H1 (cell line): ENCODE results near the gene MEGF11. TPM values are rescaled to one million over a fixed set of nuclear protein-coding genes. Genes with fewer than 3 reads are reported as not detected.

Experiments
- CTCF ChIA-PET: fragments of 300-600 bp; sonication (Branson Sonifier 250); formaldehyde crosslinking; loops from one replicate; lab custom pipeline; 2021; ENCODE audit not compliant: partially characterized antibody; lab: Charles Lee
- POLR2A ChIA-PET: fragments of 300-600 bp; sonication (Branson Sonifier 250); formaldehyde crosslinking; loops from one replicate; lab custom pipeline; 2021; ENCODE audit warnings: inconsistent platforms; ENCODE audit not compliant: partially characterized antibody; lab: Charles Lee
- DNase-seq, 2 experiments: peaks; one replicate each; pipeline versions ENCODE4 v3.0.0 to v3.0.0-alpha.2; 2010 to 2022; ENCODE audit warnings: low spot score in 2 of 2, low read depth in 1 of 2, mixed read lengths in 1 of 2
- FAIRE-seq: peaks from 2 replicates; lab custom pipeline; 2011; peaks lifted over from hg19 to GRCh38; lab: Jason Lieb, UNC
- H2AFZ ChIP-seq: 2 replicates; pipeline ENCODE4 v1.8.1; 2012; ENCODE audit warnings: low read length, inconsistent platforms
- H2AK5ac ChIP-seq: 2 replicates; pipeline ENCODE4 v1.6.1; 2013; ENCODE audit warnings: low read depth, low read length
- H2BK120ac ChIP-seq: replicated peaks from 2 replicates; pipeline ENCODE3; 2013; ENCODE audit warnings: low read depth, low read length, inconsistent platforms
- H2BK12ac ChIP-seq: 2 replicates; pipeline ENCODE4 v1.6.1; 2013; ENCODE audit warnings: low read depth, low read length
- H2BK15ac ChIP-seq: 2 replicates; pipeline ENCODE4 v1.6.1; 2013; ENCODE audit warnings: low read length
- H2BK20ac ChIP-seq: 2 replicates; pipeline ENCODE4 v1.6.1; 2013; ENCODE audit warnings: low read length
- H2BK5ac ChIP-seq: 2 replicates; pipeline ENCODE4 v1.6.1; 2013; ENCODE audit warnings: low read depth, low read length
- H3K14ac ChIP-seq: 2 replicates; pipeline ENCODE4 v1.6.1; 2013; ENCODE audit warnings: inconsistent platforms; ENCODE audit not compliant: insufficient read length
- H3K18ac ChIP-seq: 2 replicates; pipeline ENCODE4 v1.6.1; 2013; ENCODE audit warnings: low read length; ENCODE audit errors: extremely low read depth
- H3K23ac ChIP-seq: 2 replicates; pipeline ENCODE4 v1.6.1; 2013; ENCODE audit warnings: inconsistent platforms; ENCODE audit not compliant: insufficient read length
- H3K23me2 ChIP-seq: 2 replicates; pipeline ENCODE4 v1.6.1; 2013; ENCODE audit warnings: low read depth, low read length
- H3K27ac ChIP-seq: 2 replicates; pipeline ENCODE4 v1.6.1; 2011; ENCODE audit warnings: low read depth, low read length, inconsistent platforms
- H3K27me3 ChIP-seq, 4 experiments: replicated peaks in 1 of 4; 1 replicate in 1 of 4; 2 replicates in 3 of 4; pipeline versions ENCODE4 v1.6.1 to v1.8.1; 2011 to 2013; ENCODE audit warnings: low read length in 3 of 4, mild to moderate bottlenecking in 3 of 4, inconsistent platforms in 2 of 4, mixed read lengths in 2 of 4, moderate library complexity in 1 of 4; ENCODE audit not compliant: control insufficient read depth in 3 of 4, insufficient read depth in 3 of 4; ENCODE audit errors: extremely low read depth in 1 of 4
- H3K36me3 ChIP-seq, 4 experiments: 2 replicates each; pipeline versions ENCODE4 v1.6.1 to v1.8.1; 2011 to 2013; ENCODE audit warnings: mild to moderate bottlenecking in 4 of 4, low read length in 3 of 4, moderate library complexity in 2 of 4, control low read depth in 1 of 4, inconsistent platforms in 1 of 4; ENCODE audit not compliant: insufficient read depth in 4 of 4, control insufficient read depth in 2 of 4
- H3K4ac ChIP-seq: replicated peaks from 2 replicates; pipeline ENCODE3; 2013; ENCODE audit warnings: low read length, low read depth, mixed read lengths, inconsistent platforms; ENCODE audit not compliant: insufficient read length
- H3K4me1 ChIP-seq, 4 experiments: replicated peaks in 1 of 4; 1 replicate in 1 of 4; 2 replicates in 3 of 4; pipeline versions ENCODE4 v1.6.1 to v1.8.1; 2011 to 2013; ENCODE audit warnings: low read length in 3 of 4, inconsistent platforms in 2 of 4, mixed read lengths in 1 of 4; ENCODE audit not compliant: insufficient read depth in 4 of 4, control insufficient read depth in 3 of 4
- H3K4me2 ChIP-seq, 2 experiments: 2 replicates each; pipeline versions ENCODE4 v1.6.1 to v1.8.1; 2011 to 2013; ENCODE audit warnings: low read depth in 2 of 2, low read length in 2 of 2, control low read depth in 1 of 2, inconsistent platforms in 1 of 2, mild to moderate bottlenecking in 1 of 2; ENCODE audit not compliant: insufficient read depth in 1 of 2
- H3K4me3 ChIP-seq, 4 experiments: fragments of 200-600, 300-600 bp in 1 of 4; sonication (generic), shearing (Covaris generic), sonication (Bioruptor Twin) in 1 of 4; 2 replicates each; pipeline versions ENCODE4 v1.5.1 to v1.8.1; 2011 to 2016; ENCODE audit warnings: low read length in 4 of 4, low read depth in 3 of 4, control low read depth in 2 of 4, inconsistent platforms in 2 of 4, mild to moderate bottlenecking in 2 of 4, mixed read lengths in 1 of 4, moderate library complexity in 1 of 4; ENCODE audit not compliant: insufficient read depth in 2 of 4; ENCODE audit errors: extremely low read depth in 1 of 4
- H3K56ac ChIP-seq: replicated peaks from 2 replicates; pipeline ENCODE3; 2013; ENCODE audit warnings: low read depth, mild to moderate bottlenecking, mixed read lengths, low read length, inconsistent platforms; ENCODE audit not compliant: insufficient read length
- H3K79me1 ChIP-seq: 2 replicates; pipeline ENCODE4 v1.6.1; 2013; ENCODE audit warnings: low read depth, low read length, control low read depth
- H3K79me2 ChIP-seq, 2 experiments: 2 replicates each; pipeline versions ENCODE4 v1.6.1 to v1.8.1; 2012 to 2013; ENCODE audit warnings: low read length in 2 of 2, mild to moderate bottlenecking in 2 of 2, inconsistent platforms in 1 of 2; ENCODE audit not compliant: insufficient read depth in 2 of 2, control insufficient read depth in 1 of 2
- H3K9ac ChIP-seq, 4 experiments: replicated peaks in 1 of 4; 1 replicate in 1 of 4; 2 replicates in 3 of 4; pipeline versions ENCODE4 v1.6.1 to v1.8.1; 2011 to 2013; ENCODE audit warnings: low read depth in 3 of 4, low read length in 3 of 4, control low read depth in 2 of 4, mild to moderate bottlenecking in 2 of 4, moderate library complexity in 2 of 4, inconsistent platforms in 1 of 4; ENCODE audit errors: extremely low read depth in 1 of 4
- H3K9me3 ChIP-seq, 2 experiments: 2 replicates each; pipeline versions ENCODE4 v1.6.1 to v1.8.1; 2012 to 2013; ENCODE audit warnings: mild to moderate bottlenecking in 2 of 2, moderate library complexity in 2 of 2, control low read depth in 1 of 2, inconsistent platforms in 1 of 2, low read depth in 1 of 2, low read length in 1 of 2, mixed read lengths in 1 of 2; ENCODE audit not compliant: insufficient read depth in 2 of 2
- H4K20me1 ChIP-seq, 2 experiments: replicated peaks in 1 of 2; 2 replicates each; pipeline versions ENCODE3 to v1.8.1; 2011 to 2013; ENCODE audit warnings: inconsistent platforms in 2 of 2, low read length in 2 of 2, mild to moderate bottlenecking in 1 of 2; ENCODE audit not compliant: insufficient read depth in 2 of 2, control insufficient read depth in 1 of 2
- H4K5ac ChIP-seq: 2 replicates; pipeline ENCODE4 v1.6.1; 2013; ENCODE audit warnings: low read length, low read depth, mixed read lengths, inconsistent platforms; ENCODE audit not compliant: insufficient read length
- H4K8ac ChIP-seq: 2 replicates; pipeline ENCODE4 v1.8.0; 2013; ENCODE audit warnings: mild to moderate bottlenecking, moderate library complexity, low read length, inconsistent platforms; ENCODE audit not compliant: insufficient read depth; ENCODE audit errors: extremely low read depth
- H4K91ac ChIP-seq: replicated peaks from 2 replicates; pipeline ENCODE3; 2013; ENCODE audit warnings: low read length, mixed read lengths, inconsistent platforms; ENCODE audit not compliant: insufficient read length
- ASH2L ChIP-seq: fragments of 200-600, 300-600 bp; sonication (generic); IDR thresholded peaks from one replicate; pipeline ENCODE4 v1.7.1; 2017; ENCODE audit warnings: low read length
- CHD2 ChIP-seq: IDR thresholded peaks from 2 replicates; pipeline ENCODE4 v1.6.1; 2012; ENCODE audit warnings: low read length, improper control_type of control experiment
- CTCF ChIP-seq, 3 experiments: IDR thresholded peaks; 1 replicate in 2 of 3; 2 replicates in 1 of 3; pipeline versions ENCODE4 v1.5.1 to v1.6.1; 2011; ENCODE audit warnings: low read length in 3 of 3, mild to moderate bottlenecking in 3 of 3, inconsistent platforms in 2 of 3, low read depth in 1 of 3, moderate library complexity in 1 of 3; ENCODE audit not compliant: insufficient read depth in 1 of 3; ENCODE audit errors: control extremely low read depth in 1 of 3
- KDM1A ChIP-seq: fragments of 200-600, 300-600 bp; sonication (generic); IDR thresholded peaks from 2 replicates; pipeline ENCODE4 v1.7.1; 2016; ENCODE audit warnings: mild to moderate bottlenecking, low read length, borderline replicate concordance
- POU5F1 ChIP-seq: IDR thresholded peaks from 2 replicates; pipeline ENCODE4 v1.6.1; 2011; ENCODE audit warnings: low read depth, mild to moderate bottlenecking, low read length, moderate library complexity
- SP2 ChIP-seq: IDR thresholded peaks from 2 replicates; pipeline ENCODE4 v1.6.1; 2012; ENCODE audit warnings: mild to moderate bottlenecking, low read length, inconsistent platforms
- TEAD4 ChIP-seq: IDR thresholded peaks from 2 replicates; pipeline ENCODE4 v1.6.1; 2012; ENCODE audit warnings: low read depth, low read length, inconsistent platforms, mixed read lengths
- ZNF274 ChIP-seq: IDR thresholded peaks from 2 replicates; pipeline ENCODE4 v1.7.0; 2012; ENCODE audit warnings: low read length, borderline replicate concordance; ENCODE audit errors: extremely low read depth
- WGBS, 2 experiments: shearing (Covaris generic) in 1 of 2; methylation state at CpG; one replicate each; pipeline versions ENCODE4 v1.1.6 to v1.1.7; 2013 to 2015; ENCODE audit warnings: low lambda C conversion rate in 2 of 2, mixed read lengths in 2 of 2, inconsistent platforms in 1 of 2, low coverage in 1 of 2, missing lambda C conversion rate in 1 of 2; ENCODE audit not compliant: insufficient replicate concordance in 2 of 2, insufficient coverage in 1 of 2, insufficient read length in 1 of 2; ENCODE audit errors: extremely low coverage in 1 of 2, missing lambda C conversion rate in 1 of 2; 5-methylcytosine and 5-hydroxymethylcytosine counted together
- polyA plus RNA-seq, 7 experiments: library from polyadenylated mRNA; depleted of rRNA in 3 of 7; stranded (reverse) in 5 of 7; unstranded in 2 of 7; fragments of >200 nt in 5 of 7; fragments of 200-250 nt in 2 of 7; gene quantifications; 1 replicate in 5 of 7; 2 replicates in 1 of 7; 4 replicates in 1 of 7; pipeline versions ENCODE4 v1.2.1 to v1.2.3, GENCODE V29; 2011 to 2013; ENCODE audit warnings: missing spikeins in 2 of 7, mixed read lengths in 2 of 7
- total RNA-seq: library from RNA; stranded (reverse); fragmentation: NEBNext Ultra II Directional; extraction: Animal tissue kit (Norgen Biotek cat#: 25700); gene quantifications from 2 replicates; pipeline ENCODE4 v1.2.1, GENCODE V29; 2021

MEGF11 gene
- total and polyA plus RNA-seq, 2 of the 8 experiments (the other 6 are each of a cell fraction or from before 2014, with no cell fraction given), result 4.4 to 4.8 TPM

DNA sequence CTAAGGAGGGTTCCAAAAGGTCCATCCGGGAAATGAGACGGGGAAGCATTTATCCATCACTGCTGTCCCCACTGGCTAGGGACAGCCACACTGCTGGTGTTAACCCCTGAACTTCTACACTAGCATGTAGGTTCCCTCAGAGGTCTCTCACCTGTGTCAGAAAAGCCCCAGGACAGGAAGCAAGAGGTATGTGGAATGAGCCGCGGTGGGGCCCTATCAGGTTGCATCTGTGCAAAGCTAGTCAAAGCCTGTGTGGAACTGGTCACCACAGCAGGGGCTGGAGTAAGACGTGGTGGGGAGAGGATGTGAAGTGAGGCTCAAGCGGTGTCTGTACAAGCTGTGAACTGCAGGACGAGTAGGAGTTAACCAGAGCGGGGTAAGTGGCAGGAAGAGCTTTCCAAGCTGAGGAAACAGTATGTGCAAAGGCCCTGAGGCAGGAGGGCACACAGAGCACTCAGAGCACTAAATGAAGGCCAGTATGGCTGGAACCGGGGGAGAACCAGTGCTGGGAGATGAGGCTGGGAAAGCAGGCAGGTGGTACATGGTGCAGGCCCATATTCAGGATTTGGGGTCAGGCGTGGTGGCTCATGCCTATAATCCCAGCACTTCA lies 57.8 kb downstream of the MEGF11 start:
- Histone ChIP-seq H3K79me1 (no peaks in the 10 kb centered on the region), H3K56ac (no peak overlapping the region), H2BK120ac (no peak overlapping the region), H2BK12ac (0 out of 2 replicates have a peak overlapping the region, but pooled peaks have one; percentile 27), H3K18ac (no peak overlapping the region), H3K4ac (no peak overlapping the region), H4K5ac (no peak overlapping the region), H3K36me3 (no peaks in the 10 kb centered on the region), H3K9ac (no peak overlapping the region), H3K79me2 (no peaks in the 10 kb centered on the region), H3K14ac (no peak overlapping the region), H2BK20ac (no peak overlapping the region), H4K91ac (no peak overlapping the region), H4K20me1 (no peaks in the 10 kb centered on the region), H3K4me1 (peaks cover 0 to 3% (median 0%) of the 10 kb centered on the region in 4 experiments; a peak in 2 of 7 replicates), H3K9me3 (no peaks in the 10 kb centered on the region), H2AK5ac (no peak overlapping the region), H3K23ac (no peak overlapping the region), H3K27ac (no peak overlapping the region), H2AFZ (no peak overlapping the region), H3K23me2 (no peaks in the 10 kb centered on the region), H3K4me3 (no peak overlapping the region), H2BK5ac (no peak overlapping the region), H2BK15ac (no peak overlapping the region), H4K8ac (no peak overlapping the region; the same call in 1 of the 2 replicates), H3K27me3 (no peaks in the 10 kb centered on the region), H3K4me2 (no peak overlapping the region)
- CTCF ChIA-PET, result interaction anchor here (0.6 to 1.2 kb wide), 4 partner anchors 15 to 215 kb away, joined by 3 to 4 read pairs (median 3); no protein-coding TSS in a partner anchor
- FAIRE-seq (no peak), DNase-seq (no peak)
- WGBS, 2 experiments, result 83% methylated on average over 10 of the region's 10 CpGs; no CpG with 5 or more reads in 1 of the 2 experiments
- POLR2A ChIA-PET, result interaction anchor here (1.5 kb wide), 1 partner anchor 13 kb away, joined by 4 read pairs; no protein-coding TSS in a partner anchor
- TF ChIP-seq ASH2L, result no peak
- no peak for TF ChIP-seq POU5F1
- TF ChIP-seq ZNF274, result no peak
- TF ChIP-seq TEAD4, result no peak
- TF ChIP-seq CTCF (IDR thresholded peaks at IDR 0.05; ENCODE audit: control extremely low read depth in 1 of 3, insufficient read depth in 1 of 3, low read depth in 1 of 3, low read length in 3 of 3), result no peak
- TF ChIP-seq SP2, result no peak
- TF ChIP-seq KDM1A, result peak; percentile 89
- no peak for TF ChIP-seq CHD2
